ENCODE data around the gene ABCA1. TPM values are rescaled to one million over a fixed set of nuclear protein-coding genes. Genes with fewer than 3 reads are reported as not detected.

The ABCA1 gene
- total RNA-seq, 1 experiment from 2014 or later: 0.76 TPM

DNA sequence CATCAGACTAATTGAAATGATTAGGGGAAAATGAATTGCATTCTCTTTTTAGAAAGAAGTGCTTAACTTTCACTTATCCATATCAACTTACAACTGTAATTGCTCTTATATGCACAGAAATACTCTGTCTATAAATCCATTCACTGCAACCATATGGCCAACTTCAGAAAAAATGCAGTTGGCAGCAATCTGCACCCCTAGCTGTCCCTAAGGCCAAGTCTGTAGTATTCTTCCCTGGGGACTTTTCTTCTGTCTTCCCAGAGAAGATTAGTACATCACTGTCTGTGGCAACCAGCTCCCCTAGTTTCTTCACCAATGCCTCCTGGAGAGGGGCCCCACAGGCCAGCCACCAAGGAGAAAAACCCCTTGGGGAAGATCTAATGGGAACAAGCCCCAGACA lies 45.4 kb downstream of the ABCA1 start:
- H3K4me3 Mint-ChIP-seq (ENCODE audit: low read depth, unreplicated experiment): no peak overlapping the region

DNA sequence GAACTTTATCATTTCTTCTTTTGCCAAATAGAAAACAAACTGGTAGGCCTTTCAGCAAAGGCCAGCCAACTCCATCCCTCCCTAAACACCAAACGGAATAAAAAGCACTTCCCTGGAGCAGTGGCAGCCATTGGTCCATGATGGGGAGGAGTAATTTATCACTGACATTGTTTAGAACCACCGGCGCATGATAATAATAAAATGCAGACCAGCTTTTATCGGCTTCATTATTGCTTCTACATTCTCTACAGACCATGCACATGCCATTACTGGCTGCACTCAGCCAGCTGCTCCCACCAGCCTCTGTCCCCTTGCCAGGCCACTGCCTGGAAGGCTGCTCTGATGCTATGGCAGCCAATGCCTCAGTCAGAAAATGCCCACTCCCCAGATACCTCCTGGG lies 45.9 kb downstream of the ABCA1 start:
- BruUV-seq (replicated peaks): no TSS peak
- intact Hi-C loops (cut with micrococcal nuclease; ENCODE audit: unreplicated experiment): no loop called here
- Mint-ChIP-seq H3K27me3 (ENCODE audit: unreplicated experiment) (no peaks in the 10 kb centered on the region), H3K27ac (ENCODE audit: unreplicated experiment) (no peak overlapping the region), H3K9me3 (ENCODE audit: low read depth, unreplicated experiment) (no peaks in the 10 kb centered on the region), H3K4me3 (ENCODE audit: low read depth, unreplicated experiment) (no peak overlapping the region), H3K36me3 (ENCODE audit: insufficient read depth, unreplicated experiment) (no peaks in the 10 kb centered on the region), H3K4me1 (ENCODE audit: low read depth, unreplicated experiment) (no peaks in the 10 kb centered on the region)
- TF ChIP-seq, protein P1, sequence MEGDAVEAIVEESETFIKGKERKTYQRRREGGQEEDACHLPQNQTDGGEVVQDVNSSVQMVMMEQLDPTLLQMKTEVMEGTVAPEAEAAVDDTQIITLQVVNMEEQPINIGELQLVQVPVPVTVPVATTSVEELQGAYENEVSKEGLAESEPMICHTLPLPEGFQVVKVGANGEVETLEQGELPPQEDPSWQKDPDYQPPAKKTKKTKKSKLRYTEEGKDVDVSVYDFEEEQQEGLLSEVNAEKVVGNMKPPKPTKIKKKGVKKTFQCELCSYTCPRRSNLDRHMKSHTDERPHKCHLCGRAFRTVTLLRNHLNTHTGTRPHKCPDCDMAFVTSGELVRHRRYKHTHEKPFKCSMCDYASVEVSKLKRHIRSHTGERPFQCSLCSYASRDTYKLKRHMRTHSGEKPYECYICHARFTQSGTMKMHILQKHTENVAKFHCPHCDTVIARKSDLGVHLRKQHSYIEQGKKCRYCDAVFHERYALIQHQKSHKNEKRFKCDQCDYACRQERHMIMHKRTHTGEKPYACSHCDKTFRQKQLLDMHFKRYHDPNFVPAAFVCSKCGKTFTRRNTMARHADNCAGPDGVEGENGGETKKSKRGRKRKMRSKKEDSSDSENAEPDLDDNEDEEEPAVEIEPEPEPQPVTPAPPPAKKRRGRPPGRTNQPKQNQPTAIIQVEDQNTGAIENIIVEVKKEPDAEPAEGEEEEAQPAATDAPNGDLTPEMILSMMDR (IDR thresholded peaks at IDR 0.05; ENCODE audit: unreplicated experiment): no peak
- CTCF ChIA-PET: no interaction called here
- no peak for DNase-seq

More for the DNA sequence above, 45.4 kb downstream of the ABCA1 start:
- no peaks in the 10 kb centered on the region for H3K9me3 Mint-ChIP-seq (ENCODE audit: low read depth, unreplicated experiment)
- no peaks in the 10 kb centered on the region for H3K27me3 Mint-ChIP-seq (ENCODE audit: unreplicated experiment)
- no peak for DNase-seq
- BruUV-seq (replicated peaks): no TSS peak
- H3K36me3 Mint-ChIP-seq (ENCODE audit: insufficient read depth, unreplicated experiment): no peaks in the 10 kb centered on the region
- intact Hi-C loops (cut with micrococcal nuclease; ENCODE audit: unreplicated experiment): no loop called here
- no peaks in the 10 kb centered on the region for H3K4me1 Mint-ChIP-seq (ENCODE audit: low read depth, unreplicated experiment)
- CTCF ChIA-PET: no interaction called here
- TF ChIP-seq, protein P1 (IDR thresholded peaks at IDR 0.05; ENCODE audit: unreplicated experiment): no peak
- H3K27ac Mint-ChIP-seq (ENCODE audit: unreplicated experiment): no peak overlapping the region

DNA sequence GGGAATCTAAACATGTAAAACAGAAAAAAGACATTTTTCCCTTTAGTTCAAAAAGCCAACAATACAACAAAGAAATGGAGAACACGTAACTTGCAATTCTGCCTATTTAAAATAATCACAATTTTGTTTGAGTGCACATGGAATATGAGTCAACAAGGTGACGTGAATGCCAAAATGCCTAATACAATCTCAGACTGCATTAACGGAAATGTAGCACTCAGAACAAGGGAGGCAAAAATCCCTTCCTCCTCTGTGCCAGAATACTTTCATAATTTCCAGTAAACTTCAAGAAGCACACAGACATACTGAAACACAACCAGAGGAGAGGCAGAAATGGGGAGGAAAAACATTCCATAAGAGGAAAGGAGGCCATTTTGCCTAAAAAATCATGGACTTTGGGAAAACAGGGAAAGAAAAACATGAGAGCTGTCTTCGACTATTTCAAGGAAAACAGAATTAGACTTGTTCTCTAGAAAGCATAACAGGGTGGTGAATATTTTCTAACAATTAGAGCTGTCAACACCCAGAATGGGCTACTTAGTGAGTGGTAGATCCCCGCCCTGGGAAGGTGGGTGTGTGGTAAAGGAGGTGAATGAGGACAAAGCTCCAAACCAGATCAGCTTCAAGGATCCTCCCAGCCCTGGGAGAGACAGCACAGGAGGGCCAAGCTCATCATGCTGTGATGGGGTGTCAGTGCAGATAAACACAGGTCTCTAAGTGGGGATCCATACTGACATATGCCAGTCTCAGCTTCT lies 48.2 kb downstream of the ABCA1 start:
- H3K27ac Mint-ChIP-seq (ENCODE audit: unreplicated experiment): no peak overlapping the region
- no peaks in the 10 kb centered on the region for H3K36me3 Mint-ChIP-seq (ENCODE audit: insufficient read depth, unreplicated experiment)
- no TSS peak for BruUV-seq (replicated peaks)
- intact Hi-C loops (cut with micrococcal nuclease; ENCODE audit: unreplicated experiment): no loop called here
- no peak for DNase-seq
- TF ChIP-seq, protein P1 (IDR thresholded peaks at IDR 0.05; ENCODE audit: unreplicated experiment): no peak
- H3K9me3 Mint-ChIP-seq (ENCODE audit: low read depth, unreplicated experiment): no peaks in the 10 kb centered on the region
- no peaks in the 10 kb centered on the region for H3K27me3 Mint-ChIP-seq (ENCODE audit: unreplicated experiment)
- CTCF ChIA-PET: interaction anchor here (0.7 kb wide), 1 partner anchor 197 kb away, joined by 3 read pairs; no protein-coding TSS in a partner anchor
- H3K4me1 Mint-ChIP-seq (ENCODE audit: low read depth, unreplicated experiment): no peaks in the 10 kb centered on the region
- H3K4me3 Mint-ChIP-seq (ENCODE audit: low read depth, unreplicated experiment): no peak overlapping the region

DNA sequence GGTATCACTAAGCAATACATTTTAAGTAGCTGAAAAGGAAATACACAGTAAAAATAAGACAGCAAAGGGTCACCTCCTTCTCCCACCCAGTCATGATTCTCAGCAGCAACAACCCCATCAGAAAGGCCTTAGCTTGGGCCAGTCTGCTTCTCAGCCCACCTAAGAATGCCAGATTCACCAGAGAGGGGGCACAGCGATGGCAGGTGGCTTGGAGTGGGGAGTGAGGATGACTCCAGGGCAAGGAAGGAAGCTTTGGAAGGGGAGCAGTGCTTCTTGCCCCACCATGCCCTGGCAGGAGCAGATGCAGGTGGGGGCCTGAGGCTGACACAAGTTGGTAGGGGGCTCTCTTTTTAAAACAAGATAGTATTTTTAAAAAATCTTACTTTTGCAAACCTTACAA lies 51.4 kb downstream of the ABCA1 start:
- Mint-ChIP-seq H3K27ac (ENCODE audit: unreplicated experiment) (no peak overlapping the region), H3K36me3 (ENCODE audit: insufficient read depth, unreplicated experiment) (no peaks in the 10 kb centered on the region), H3K4me1 (ENCODE audit: low read depth, unreplicated experiment) (no peaks in the 10 kb centered on the region), H3K27me3 (ENCODE audit: unreplicated experiment) (no peaks in the 10 kb centered on the region), H3K9me3 (ENCODE audit: low read depth, unreplicated experiment) (no peaks in the 10 kb centered on the region), H3K4me3 (ENCODE audit: low read depth, unreplicated experiment) (no peak overlapping the region)
- intact Hi-C loops (cut with micrococcal nuclease; ENCODE audit: unreplicated experiment): no loop called here
- TF ChIP-seq, protein P1 (IDR thresholded peaks at IDR 0.05; ENCODE audit: unreplicated experiment): no peak
- DNase-seq: no peak
- no TSS peak for BruUV-seq (replicated peaks)
- CTCF ChIA-PET: no interaction called here

All from Calu3 (cell line).